DND-41 (cell line): ENCODE data around the gene NUCB1.

Source experiments
- CTCF ChIP-seq: IDR thresholded peaks from 2 replicates; pipeline ENCODE4 v1.5.1; 2012; ENCODE audit warnings: borderline replicate concordance, low read length, moderate library complexity, mild to moderate bottlenecking; ENCODE audit not compliant: poor library complexity, severe bottlenecking; ENCODE audit errors: extremely low read depth
- EZH2 ChIP-seq: IDR thresholded peaks from 3 replicates; pipeline ENCODE4 v1.6.1; 2012; ENCODE audit warnings: borderline replicate concordance, low read depth, mild to moderate bottlenecking, moderate library complexity, low read length, inconsistent platforms; ENCODE audit not compliant: severe bottlenecking

- TF ChIP-seq EZH2, result no peak
- no peak for TF ChIP-seq CTCF
Measured at GRCh38 chr19:48921721-48922500, 21.8 kb downstream of the NUCB1 start.
